ENCODE results near the gene RGL3.
A peak's percentile ranks its signal among the peaks of the same experiment; 100 is the strongest.
"Not testable (repeated sequence)": the region's sequence is repeated elsewhere in the genome, so short reads cannot be mapped to it uniquely, and the experiment has no call there.

Gene RGL3

GRCh38 chr19:11450570-11451326 lies 31.6 kb upstream of the RGL3 start:
- DNase-seq (ENCODE audit: low spot score): no peak

GRCh38 chr19:11448923-11449554 lies 29.9 kb upstream of the RGL3 start:
- DNase-seq (ENCODE audit: low spot score): no peak

GRCh38 chr19:11448410-11448809 lies 29.3 kb upstream of the RGL3 start:
- no peak for DNase-seq (ENCODE audit: low spot score)

GRCh38 chr19:11447347-11448262 lies 28.5 kb upstream of the RGL3 start:
- no peak for DNase-seq (ENCODE audit: low spot score)

- DNase-seq (ENCODE audit: low spot score): peak; percentile 70
These were observed 27.7 kb upstream of the RGL3 start for GRCh38 chr19:11446652-11447301.

- no peak for DNase-seq (ENCODE audit: low spot score)
These were observed 27.1 kb upstream of the RGL3 start for GRCh38 chr19:11446271-11446651.

- no peak for DNase-seq (ENCODE audit: low spot score)
These were observed 26.0 kb upstream of the RGL3 start for GRCh38 chr19:11445141-11445540.

- DNase-seq (ENCODE audit: low spot score): no peak
These were observed 24.9 kb upstream of the RGL3 start for GRCh38 chr19:11444059-11444458.

- peak; percentile 68 for DNase-seq (ENCODE audit: low spot score)
These were observed 18.8 kb upstream of the RGL3 start for GRCh38 chr19:11437955-11438354.

- no peak for DNase-seq (ENCODE audit: low spot score)
These were observed 16.8 kb upstream of the RGL3 start for GRCh38 chr19:11435833-11436313.

GRCh38 chr19:11435057-11435832 lies 16.1 kb upstream of the RGL3 start, which contains the start of the genes ODAD3 and PRKCSH:
TSS of gene ODAD3 (minus strand) at chr19:11435121. CDS start at chr19:11435016, 105 bp downstream.
TSS of gene PRKCSH (plus strand) at chr19:11435635. CDS start at chr19:11436118, 483 bp downstream.
- peak; percentile 99 for DNase-seq (ENCODE audit: low spot score)

GRCh38 chr19:11434703-11435056 lies 15.6 kb upstream of the RGL3 start:
- peak; percentile 36 for DNase-seq (ENCODE audit: low spot score)

- DNase-seq (ENCODE audit: low spot score): not testable (repeated sequence)
These were observed 14.4 kb upstream of the RGL3 start for GRCh38 chr19:11433526-11433925.

GRCh38 chr19:11426656-11427055 lies 7.5 kb upstream of the RGL3 start:
- no peak for DNase-seq (ENCODE audit: low spot score)

- no peak for DNase-seq (ENCODE audit: low spot score)
These were observed 6.8 kb upstream of the RGL3 start for GRCh38 chr19:11425719-11426457.

- no peak for DNase-seq (ENCODE audit: low spot score)
These were observed 4.7 kb upstream of the RGL3 start for GRCh38 chr19:11423791-11424181.

- no peak for DNase-seq (ENCODE audit: low spot score)
These were observed 4.2 kb upstream of the RGL3 start for GRCh38 chr19:11423164-11423790.

GRCh38 chr19:11422163-11423065 lies 3.3 kb upstream of the RGL3 start:
- peak; percentile 94 for DNase-seq (ENCODE audit: low spot score)
